HT-29 (cell line): ENCODE results near the gene SLC30A4. TPM values are rescaled to one million over a fixed set of nuclear protein-coding genes. Genes with fewer than 3 reads are reported as not detected.
A peak's percentile ranks its signal among the peaks of the same experiment; 100 is the strongest.
"Not testable (repeated sequence)": the region's sequence is repeated elsewhere in the genome, so short reads cannot be mapped to it uniquely, and the experiment has no call there.

Source experiments
- DNase-seq: peaks from one replicate; pipeline ENCODE4 v3.0.0-alpha.2; 2015; ENCODE audit warnings: low spot score
- total RNA-seq: library from RNA; depleted of rRNA; stranded (reverse); fragments of >200 nt; shearing (Covaris generic); gene quantifications from 2 replicates; pipeline ENCODE4 v1.2.3, GENCODE V29; 2014

Gene SLC30A4
- total RNA-seq, 1 experiment from 2014 or later: 0.03 TPM

- DNase-seq: no peak
These were observed 11.7 kb downstream of the SLC30A4 start for GRCh38 chr15:45510758-45511280.

GRCh38 chr15:45507143-45507542 is 15.4 kb downstream of the SLC30A4 start:
- not testable (repeated sequence) for DNase-seq

DNA sequence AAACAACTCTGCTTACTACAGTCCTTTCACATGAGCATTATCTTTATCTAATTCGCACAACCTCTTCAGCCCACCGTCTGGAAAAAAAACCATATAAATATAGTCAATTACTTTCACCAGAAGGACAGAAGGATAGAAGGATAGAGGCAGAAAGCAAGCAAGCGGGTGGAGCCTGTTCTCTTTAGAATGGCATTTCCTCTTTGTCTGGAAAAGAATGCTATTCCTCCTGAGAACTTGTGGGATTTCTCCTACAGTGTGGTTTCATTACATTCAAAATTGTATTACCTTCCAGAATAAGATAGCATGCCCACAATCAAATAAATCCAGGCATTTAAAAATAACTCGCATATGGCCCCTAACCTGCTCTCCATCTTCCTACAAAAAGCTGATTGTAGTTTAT is 23.1 kb downstream of the SLC30A4 start:
- no peak for DNase-seq

DNA sequence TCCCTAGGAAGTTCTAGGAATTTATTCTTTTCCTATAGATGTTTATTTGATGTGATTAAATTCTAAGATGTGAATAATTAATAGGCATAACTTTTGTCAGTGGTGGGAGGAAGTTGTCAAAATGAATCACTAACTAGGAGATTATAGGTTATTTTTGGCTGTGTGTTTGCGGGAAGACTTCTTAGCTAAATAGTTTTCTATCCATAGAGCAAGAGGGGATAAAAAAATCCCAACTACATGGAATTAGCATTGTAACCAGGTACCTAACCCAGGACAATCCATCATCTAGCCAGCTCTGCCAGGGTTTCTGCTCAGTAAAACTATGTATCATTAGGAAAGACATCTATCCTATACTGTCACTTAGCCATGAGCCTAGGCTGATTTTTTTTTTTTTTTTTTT is 23.9 kb downstream of the SLC30A4 start:
- no peak for DNase-seq

- DNase-seq: no peak
These were observed 25.3 kb downstream of the SLC30A4 start for GRCh38 chr15:45497261-45497660.

GRCh38 chr15:45496658-45497057 is 25.9 kb downstream of the SLC30A4 start:
- DNase-seq: no peak

DNA sequence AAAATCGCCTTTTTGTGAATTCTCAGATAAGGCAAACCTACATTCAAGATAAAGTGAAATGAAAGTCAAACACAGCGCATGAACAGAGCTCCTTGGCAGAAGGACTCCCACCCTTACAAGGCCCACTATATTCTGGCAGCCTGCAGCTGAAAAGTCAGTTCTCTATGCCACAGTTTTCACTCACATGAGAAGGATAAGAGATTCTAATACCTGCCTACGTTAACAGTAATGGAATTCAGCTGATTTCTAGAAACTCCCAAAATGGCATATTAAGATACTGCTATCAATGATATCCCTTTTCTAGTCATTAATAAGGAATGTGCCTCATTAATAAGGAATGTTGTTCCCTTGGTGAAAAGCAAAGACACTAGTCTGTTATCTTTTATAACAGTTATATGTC is 27.0 kb downstream of the SLC30A4 start:
- DNase-seq: no peak

GRCh38 chr15:45489690-45490238 is 32.8 kb downstream of the SLC30A4 start:
- DNase-seq: no peak

- no peak for DNase-seq
These were observed 36.2 kb downstream of the SLC30A4 start for GRCh38 chr15:45486317-45486716.

GRCh38 chr15:45481135-45481534 is 41.4 kb downstream of the SLC30A4 start:
- no peak for DNase-seq

GRCh38 chr15:45476410-45476809 is 46.1 kb downstream of the SLC30A4 start:
- no peak for DNase-seq

DNA sequence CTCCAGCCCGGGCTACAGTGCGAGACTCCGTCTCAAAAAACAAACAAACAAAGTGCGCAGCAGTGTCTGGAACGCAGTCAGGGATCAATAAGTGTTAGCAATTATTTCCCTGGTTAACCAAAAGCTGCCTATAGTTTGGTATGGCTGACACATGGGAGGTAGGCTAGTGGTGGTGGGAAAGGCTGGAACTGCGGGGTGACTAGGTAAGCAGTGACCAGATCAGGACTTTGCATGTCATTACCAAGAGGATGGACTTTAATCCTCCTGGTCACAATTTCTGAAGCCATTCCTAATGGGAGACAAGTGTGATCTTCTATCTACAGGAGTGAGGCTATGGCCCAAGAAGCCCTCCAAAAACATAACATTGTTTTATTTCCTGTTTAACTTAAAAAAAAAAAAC is 47.8 kb downstream of the SLC30A4 start:
- DNase-seq: no peak

GRCh38 chr15:45473068-45473467 is 49.5 kb downstream of the SLC30A4 start:
- no peak for DNase-seq

DNA sequence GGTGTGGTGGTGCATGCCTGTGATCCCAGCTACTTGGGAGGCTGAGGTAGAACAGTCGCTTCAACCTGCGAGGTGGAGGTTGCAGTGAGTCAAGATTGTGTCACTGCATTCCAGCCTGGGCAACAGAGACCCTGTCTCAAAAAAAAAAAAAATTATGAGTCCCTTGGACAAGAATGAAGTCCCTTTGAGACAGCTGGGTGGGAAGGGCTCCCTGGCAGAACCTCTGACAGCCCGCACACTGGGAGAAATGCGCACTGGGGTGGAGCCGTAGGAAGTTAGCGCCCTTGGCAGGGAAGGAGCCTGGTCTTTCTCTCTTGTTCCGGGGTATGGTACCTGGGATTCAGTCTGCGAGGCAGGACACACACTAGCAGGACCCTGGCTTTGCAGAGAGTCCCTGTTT is 51.4 kb downstream of the SLC30A4 start:
- DNase-seq: no peak

DNA sequence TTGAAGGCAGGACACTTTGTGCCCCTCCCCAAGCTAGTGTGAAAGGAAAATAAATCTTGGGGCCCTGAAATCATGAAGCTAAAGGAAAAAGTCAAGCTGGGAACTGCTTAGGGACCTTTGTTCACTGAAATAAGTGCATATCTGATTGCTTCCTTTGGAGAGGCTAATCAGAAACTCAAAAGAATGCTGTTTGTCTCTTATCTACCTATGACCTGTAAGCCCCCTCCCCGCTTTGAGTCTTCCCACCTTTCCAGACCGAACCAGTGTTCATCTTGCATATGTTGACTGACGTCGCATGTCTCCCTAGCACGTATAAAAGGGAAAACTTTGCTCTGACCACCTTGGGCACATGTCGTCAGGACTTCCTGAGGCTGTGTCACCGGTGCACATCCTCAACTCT is 53.1 kb downstream of the SLC30A4 start:
- DNase-seq: no peak

DNA sequence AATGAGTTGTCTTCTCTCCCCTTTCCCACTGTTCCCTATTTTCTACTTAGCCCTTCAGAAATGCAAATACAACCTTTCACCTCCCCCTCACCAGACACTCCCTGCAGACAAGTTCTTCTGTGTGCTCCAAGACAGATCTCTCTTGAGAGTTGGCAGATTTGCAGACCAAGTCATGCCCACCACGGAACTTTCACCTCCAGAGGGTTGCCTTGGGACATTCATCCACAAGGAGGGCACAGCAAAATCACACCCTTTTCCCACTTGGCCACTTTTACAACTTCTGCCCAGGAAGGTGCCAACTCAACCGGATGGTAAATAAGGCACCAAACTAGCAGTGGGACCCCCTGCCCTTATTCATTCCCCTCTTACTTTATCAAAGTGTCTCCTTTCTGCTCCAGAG is 53.5 kb downstream of the SLC30A4 start:
- no peak for DNase-seq

- DNase-seq: no peak
These were observed 54.3 kb downstream of the SLC30A4 start for GRCh38 chr15:45468294-45468693.

DNA sequence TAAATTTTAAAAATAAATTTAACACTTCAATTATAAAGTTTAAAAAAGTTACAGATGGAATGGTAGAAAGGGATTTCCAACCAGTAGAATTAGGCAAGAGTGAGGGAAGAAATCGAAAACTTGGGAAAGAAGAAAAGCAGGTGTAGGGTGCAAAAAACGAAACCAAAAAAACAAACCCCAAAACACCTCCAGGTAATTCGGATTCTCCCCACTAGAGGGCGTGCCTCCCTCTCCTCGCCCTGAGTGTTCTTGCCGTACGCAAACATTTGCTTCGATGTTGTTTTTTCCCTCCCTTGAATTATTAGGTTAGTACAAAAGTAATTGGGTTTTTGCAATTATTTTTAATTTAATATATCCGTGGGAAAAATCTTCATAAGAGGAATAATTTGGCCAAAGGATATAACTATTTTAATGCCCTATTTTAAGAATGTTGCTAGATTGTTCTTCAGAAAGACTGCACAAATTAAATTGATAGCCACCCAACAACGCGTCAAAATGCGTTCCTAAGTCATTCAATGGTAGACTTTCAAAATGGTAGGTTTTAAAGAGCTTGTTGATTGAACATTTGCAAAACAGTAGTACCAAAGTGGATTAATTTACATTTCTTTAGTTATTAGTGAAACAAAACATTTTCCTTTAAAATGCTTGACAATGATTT is 63.7 kb downstream of the SLC30A4 start:
- peak; percentile 76 for DNase-seq

DNA sequence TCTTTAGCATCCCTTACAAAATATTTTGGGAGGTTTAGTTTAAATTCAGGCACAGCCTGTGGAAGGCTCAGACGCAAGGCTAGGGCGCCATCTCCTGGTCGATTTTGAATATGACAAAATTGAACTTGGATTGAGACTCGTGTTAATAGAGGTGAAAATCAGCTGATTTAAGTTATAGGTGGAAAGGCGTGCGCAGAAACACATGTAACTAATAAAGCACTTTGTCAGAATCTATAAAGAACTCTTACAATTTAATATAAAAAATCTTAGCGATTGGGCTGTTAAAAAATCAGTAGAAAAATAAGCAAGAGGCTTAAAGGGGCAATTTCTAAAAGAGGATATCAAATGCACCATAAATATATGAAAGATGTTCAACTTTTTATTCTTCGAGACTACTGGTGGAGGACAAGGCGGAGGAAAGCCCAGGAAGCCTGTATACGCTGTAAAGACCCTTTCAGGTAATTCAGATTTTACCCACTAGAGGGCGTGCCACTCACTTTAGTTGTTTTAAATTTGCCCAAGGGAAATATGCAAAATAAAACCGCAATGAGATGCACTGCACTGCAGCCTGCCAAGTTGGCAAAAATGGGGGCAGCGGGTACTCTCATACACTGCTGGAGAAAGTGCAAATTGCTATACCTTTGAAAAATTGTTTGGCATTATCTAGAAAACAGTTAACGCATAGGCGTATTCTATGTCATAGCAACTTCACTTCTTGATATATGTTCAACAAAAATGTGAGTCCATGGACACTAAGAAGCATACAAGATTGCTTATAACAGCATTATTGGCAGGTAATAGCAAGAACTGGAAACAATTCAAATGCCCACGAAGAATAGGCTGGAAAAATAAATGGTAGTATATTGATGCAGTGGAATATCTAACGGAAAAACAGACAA is 64.7 kb downstream of the SLC30A4 start:
- peak; percentile 98 for DNase-seq

GRCh38 chr15:45457220-45457619 is 65.3 kb downstream of the SLC30A4 start:
- DNase-seq: no peak

- peak; percentile 83 for DNase-seq
These were observed 66.1 kb downstream of the SLC30A4 start for GRCh38 chr15:45456212-45457106.
